Measurements from ENCODE around the gene ZNF414.

The ZNF414 gene

GRCh38 chr19:8550070-8550469 lies 36.1 kb upstream of the ZNF414 start:
- no peak for TF ChIP-seq CTCF (IDR thresholded peaks at IDR 0.05)
- no peak for DNase-seq
- intact Hi-C loops (cut with DNase I; ENCODE audit: low total_unique reads): no loop called here
- no peaks in the 10 kb centered on the region for H3K4me1 ChIP-seq
- no peaks in the 10 kb centered on the region for H3K9me3 ChIP-seq
- H3K27me3 ChIP-seq: no peaks in the 10 kb centered on the region
- H3K36me3 ChIP-seq: peaks cover 0 to 40% (median 7%) of the 10 kb centered on the region in 3 donors
- no peak overlapping the region for H3K27ac ChIP-seq
- no peak overlapping the region for H3K4me3 ChIP-seq

GRCh38 chr19:8545743-8546142 lies 31.8 kb upstream of the ZNF414 start:
- no peaks in the 10 kb centered on the region for H3K27me3 ChIP-seq
- no peak overlapping the region for H3K4me3 ChIP-seq
- no peaks in the 10 kb centered on the region for H3K4me1 ChIP-seq
- intact Hi-C loops (cut with DNase I; ENCODE audit: low total_unique reads): no loop called here
- DNase-seq: no peak
- peaks cover 0 to 51% (median 7%) of the 10 kb centered on the region in 3 donors for H3K36me3 ChIP-seq
- H3K9me3 ChIP-seq: no peaks in the 10 kb centered on the region
- H3K27ac ChIP-seq: no peak overlapping the region
- no peak for TF ChIP-seq CTCF (IDR thresholded peaks at IDR 0.05)

DNA sequence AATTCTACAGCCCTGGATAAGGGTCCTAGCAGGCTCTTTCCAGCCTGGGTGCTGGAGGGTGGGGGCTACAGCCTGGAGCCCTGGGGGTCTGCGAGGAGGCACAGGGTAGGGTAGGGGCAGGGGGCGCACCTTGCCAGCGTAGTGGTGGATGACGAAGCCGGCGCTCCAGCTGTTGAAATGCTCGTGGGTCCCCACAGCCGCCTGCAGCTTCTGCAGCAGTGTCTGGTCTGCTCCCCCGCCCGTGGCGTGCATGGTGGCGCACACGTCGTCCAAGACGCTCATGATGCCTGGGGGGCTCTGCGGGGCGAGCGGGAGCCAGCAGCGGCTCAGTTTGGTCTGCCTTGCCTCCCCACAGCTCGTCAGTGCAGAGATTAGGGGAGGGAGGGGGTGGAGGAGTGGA lies 30.2 kb upstream of the ZNF414 start:
- Histone ChIP-seq H3K27me3 (no peaks in the 10 kb centered on the region), H3K4me3 (no peak overlapping the region), H3K36me3 (peaks cover 0 to 47% (median 7%) of the 10 kb centered on the region in 3 donors), H3K9me3 (no peaks in the 10 kb centered on the region), H3K4me1 (no peaks in the 10 kb centered on the region), H3K27ac (no peak overlapping the region)
- TF ChIP-seq CTCF (IDR thresholded peaks at IDR 0.05): no peak
- intact Hi-C loops (cut with DNase I; ENCODE audit: low total_unique reads): no loop called here
- DNase-seq: no peak

GRCh38 chr19:8539621-8540149 lies 25.7 kb upstream of the ZNF414 start:
- no peak for TF ChIP-seq CTCF (IDR thresholded peaks at IDR 0.05)
- no peaks in the 10 kb centered on the region for H3K4me1 ChIP-seq
- peaks cover 0 to 13% (median 0%) of the 10 kb centered on the region in 3 donors for H3K36me3 ChIP-seq
- DNase-seq: no peak
- H3K27ac ChIP-seq: no peak overlapping the region
- H3K9me3 ChIP-seq: no peaks in the 10 kb centered on the region
- intact Hi-C loops (cut with DNase I; ENCODE audit: low total_unique reads): no loop called here
- H3K27me3 ChIP-seq: no peaks in the 10 kb centered on the region
- no peak overlapping the region for H3K4me3 ChIP-seq

- intact Hi-C loops (cut with DNase I; ENCODE audit: low total_unique reads): no loop called here
- peaks cover 0 to 5% (median 0%) of the 10 kb centered on the region in 3 donors for H3K36me3 ChIP-seq
- no peak for TF ChIP-seq CTCF (IDR thresholded peaks at IDR 0.05)
- H3K27ac ChIP-seq: no peak overlapping the region
- H3K27me3 ChIP-seq: no peaks in the 10 kb centered on the region
- no peaks in the 10 kb centered on the region for H3K4me1 ChIP-seq
- DNase-seq: no peak
- no peak overlapping the region for H3K4me3 ChIP-seq
- H3K9me3 ChIP-seq: no peaks in the 10 kb centered on the region
Measured at GRCh38 chr19:8537099-8537498, 23.1 kb upstream of the ZNF414 start.

DNA sequence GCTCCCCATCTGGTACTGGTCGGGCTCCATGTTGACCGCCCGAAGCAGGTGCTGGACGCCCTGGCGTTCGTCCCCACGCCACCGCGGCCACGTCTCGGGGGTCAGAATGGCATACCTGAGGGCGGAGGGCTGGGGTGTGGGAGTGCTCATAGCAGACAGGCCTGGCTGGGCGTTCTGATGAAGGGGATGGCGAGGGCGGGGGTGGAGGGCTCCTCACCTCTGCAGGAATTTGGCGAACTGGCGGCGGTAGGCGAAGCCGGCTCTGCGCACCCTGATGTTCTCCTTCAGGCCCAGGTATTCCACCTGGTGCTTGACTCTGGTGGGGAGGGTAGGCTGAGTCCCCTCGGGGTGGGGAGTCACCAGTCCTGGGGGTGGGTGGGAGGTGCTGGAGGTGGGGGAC lies 22.3 kb upstream of the ZNF414 start:
- intact Hi-C loops (cut with DNase I; ENCODE audit: low total_unique reads): no loop called here
- H3K27me3 ChIP-seq: no peaks in the 10 kb centered on the region
- H3K4me3 ChIP-seq: no peak overlapping the region
- no peaks in the 10 kb centered on the region for H3K9me3 ChIP-seq
- no peak overlapping the region for H3K27ac ChIP-seq
- peaks cover 0 to 5% (median 0%) of the 10 kb centered on the region in 3 donors for H3K36me3 ChIP-seq
- H3K4me1 ChIP-seq: no peaks in the 10 kb centered on the region
- TF ChIP-seq CTCF (IDR thresholded peaks at IDR 0.05): no peak
- no peak for DNase-seq

Data from tibial artery (tissue), 4 donors.